CD4-positive, alpha-beta T cell (primary cell): ENCODE measurements around the gene SEL1L. TPM values are rescaled to one million over a fixed set of nuclear protein-coding genes. Genes with fewer than 3 reads are reported as not detected.

Experiments used
- ATAC-seq: fragments of 200-7000 bp; cut with Tn5 transposase; one replicate; pipeline ENCODE4 v1.10.0; 2022; ENCODE audit warnings: mild to moderate bottlenecking; ENCODE audit not compliant: poor library complexity
- CTCF ChIA-PET: fragments of 350-600 bp; sonication (Branson Sonifier 250); formaldehyde crosslinking; loops from one replicate; lab custom pipeline; 2021; ENCODE audit warnings: antibody characterized with exemption, inconsistent platforms; lab: Charles Lee
- POLR2A ChIA-PET: fragments of 350-600 bp; sonication (Branson Sonifier 250); formaldehyde crosslinking; loops from one replicate; lab custom pipeline; 2021; ENCODE audit warnings: antibody characterized with exemption, inconsistent platforms; lab: Charles Lee
- DNase-seq, 14 experiments: peaks; one replicate each; pipeline ENCODE4 v3.0.0-alpha.2; 2013 to 2020; ENCODE audit warnings: mixed read lengths in 2 of 14
- H3K27ac ChIP-seq, 2 donors: one replicate each; pipeline versions ENCODE4 v1.5.1 to v1.7.0; 2013; ENCODE audit warnings: low read length in 2 of 2, low read depth in 1 of 2, mild to moderate bottlenecking in 1 of 2
- H3K27me3 ChIP-seq, 2 experiments: 1 replicate in 1 of 2; 2 replicates in 1 of 2; pipeline versions ENCODE4 v1.6.1 to v1.7.0; 2013; ENCODE audit warnings: low read length in 2 of 2, control low read depth in 1 of 2, mild to moderate bottlenecking in 1 of 2, moderate library complexity in 1 of 2; ENCODE audit not compliant: insufficient read depth in 2 of 2, control insufficient read depth in 1 of 2
- H3K36me3 ChIP-seq: one replicate; pipeline ENCODE4 v1.6.1; 2013; ENCODE audit warnings: low read length, control low read depth; ENCODE audit not compliant: insufficient read depth
- H3K4me1 ChIP-seq: one replicate; pipeline ENCODE4 v1.6.1; 2013; ENCODE audit warnings: low read length, control low read depth; ENCODE audit not compliant: insufficient read depth
- H3K4me3 ChIP-seq: one replicate; pipeline ENCODE4 v1.5.1; 2013; ENCODE audit warnings: mild to moderate bottlenecking, low read length, moderate library complexity
- H3K9me3 ChIP-seq, 2 experiments: 1 replicate in 1 of 2; 2 replicates in 1 of 2; pipeline versions ENCODE4 v1.6.1 to v1.7.0; 2013; ENCODE audit warnings: low read length in 2 of 2, mild to moderate bottlenecking in 2 of 2, control low read depth in 1 of 2, moderate library complexity in 1 of 2; ENCODE audit not compliant: control insufficient read depth in 1 of 2, insufficient read depth in 1 of 2
- H3K27ac Mint-ChIP-seq: one replicate; pipeline ENCODE4 v1.8.0; 2020; ENCODE audit warnings: mixed read lengths
- H3K27me3 Mint-ChIP-seq: one replicate; pipeline ENCODE4 v1.8.0; 2021; ENCODE audit warnings: mixed read lengths
- H3K36me3 Mint-ChIP-seq: one replicate; pipeline ENCODE4 v1.8.0; 2021; ENCODE audit warnings: low read depth, mixed read lengths
- H3K4me1 Mint-ChIP-seq: one replicate; pipeline ENCODE4 v1.8.0; 2021; ENCODE audit warnings: low read depth, mixed read lengths
- H3K4me3 Mint-ChIP-seq: one replicate; pipeline ENCODE4 v1.8.0; 2020; ENCODE audit warnings: mild to moderate bottlenecking, mixed read lengths
- H3K9me3 Mint-ChIP-seq: one replicate; pipeline ENCODE4 v1.8.0; 2020; ENCODE audit warnings: mixed read lengths
- CTCF ChIP-seq: fragments of 200-600 bp; IDR thresholded peaks from one replicate; pipeline ENCODE4 v1.8.0; 2022; ENCODE audit warnings: antibody characterized with exemption, mild to moderate bottlenecking
- intact Hi-C, 2 experiments: fragments of 100-400 bp; cut with DNase I in 1 of 2; cut with micrococcal nuclease in 1 of 2; formaldehyde crosslinking; loops; one replicate each; pipeline versions ENCODE4 v1.15.1 to v1.9.0; 2023 to 2025; cut with DNase I, micrococcal nuclease
- total RNA-seq, 174 experiments: library from RNA in 2 of 174; stranded (reverse) in 2 of 174; gene quantifications; one replicate each; pipeline ENCODE4 v1.2.3 and lab custom pipeline; 2021 to 2026

SEL1L gene
- total RNA-seq, 2 experiments from 2014 or later = 40.6 to 46.4 TPM

GRCh38 chr14:81453166-81453766 lies 80.4 kb downstream of the SEL1L start:
- peak; percentile 84 for TF ChIP-seq CTCF
- Mint-ChIP-seq H3K4me3 (no peak overlapping the region), H3K27ac (no peak overlapping the region), H3K27me3 (peaks cover 12% of the 10 kb centered on the region), H3K9me3 (no peaks in the 10 kb centered on the region), H3K4me1 (no peaks in the 10 kb centered on the region), H3K36me3 (no peaks in the 10 kb centered on the region)
- Histone ChIP-seq H3K4me1 (peaks cover 3% of the 10 kb centered on the region), H3K27me3 (peaks cover 0 to 6% of the 10 kb centered on the region in 2 experiments), H3K36me3 (no peaks in the 10 kb centered on the region), H3K9me3 (peaks cover 0 to 5% of the 10 kb centered on the region in 2 experiments), H3K27ac (no peak overlapping the region), H3K4me3 (no peak overlapping the region)
- intact Hi-C loops = loop anchor here in 1 of 2 experiments (2.0 kb wide), 1 partner anchor 182 kb away; no protein-coding TSS in a partner anchor
- ATAC-seq = peak; percentile 76
- CTCF ChIA-PET = interaction anchor here (1.7 kb wide), 1 partner anchor 12 kb away, joined by 15 read pairs; no protein-coding TSS in a partner anchor
- POLR2A ChIA-PET = no interaction called here
- DNase-seq = peak in 13 of 14 experiments; percentile 19 to 73 (median 38)

- Mint-ChIP-seq H3K27ac (no peak overlapping the region), H3K4me3 (no peak overlapping the region), H3K36me3 (no peaks in the 10 kb centered on the region), H3K9me3 (no peaks in the 10 kb centered on the region), H3K27me3 (peaks cover 13% of the 10 kb centered on the region), H3K4me1 (no peaks in the 10 kb centered on the region)
- TF ChIP-seq CTCF = no peak
- ChIA-PET POLR2A (no interaction called here), CTCF (interaction anchor here (1.7 kb wide), 1 partner anchor 12 kb away, joined by 15 read pairs; no protein-coding TSS in a partner anchor)
- no peak overlapping the region for H3K4me3 ChIP-seq
- ATAC-seq = no peak
- intact Hi-C loops = loop anchor here in 1 of 2 experiments (2.0 kb wide), 1 partner anchor 182 kb away; no protein-coding TSS in a partner anchor
- DNase-seq = no peak
- peaks cover 0 to 5% of the 10 kb centered on the region in 2 experiments for H3K9me3 ChIP-seq
- no peak overlapping the region for H3K27ac ChIP-seq
- H3K36me3 ChIP-seq = no peaks in the 10 kb centered on the region
- H3K4me1 ChIP-seq = peaks cover 3% of the 10 kb centered on the region
- peaks cover 0 to 6% of the 10 kb centered on the region in 2 experiments for H3K27me3 ChIP-seq
These were observed 81.1 kb downstream of the SEL1L start for GRCh38 chr14:81452341-81453133.

GRCh38 chr14:81450976-81451375 lies 82.7 kb downstream of the SEL1L start:
- no peak for TF ChIP-seq CTCF
- H3K9me3 ChIP-seq = peaks cover 0 to 5% of the 10 kb centered on the region in 2 experiments
- Mint-ChIP-seq H3K9me3 (no peaks in the 10 kb centered on the region), H3K27me3 (peaks cover 13% of the 10 kb centered on the region), H3K4me3 (no peak overlapping the region), H3K36me3 (no peaks in the 10 kb centered on the region), H3K27ac (no peak overlapping the region), H3K4me1 (no peaks in the 10 kb centered on the region)
- no peak overlapping the region for H3K27ac ChIP-seq
- H3K36me3 ChIP-seq = no peaks in the 10 kb centered on the region
- H3K4me3 ChIP-seq = no peak overlapping the region
- ATAC-seq (no peak), DNase-seq (no peak)
- ChIA-PET CTCF (no interaction called here), POLR2A (no interaction called here)
- intact Hi-C loops = no loop called here
- peaks cover 3% of the 10 kb centered on the region for H3K4me1 ChIP-seq
- peaks cover 0 to 6% of the 10 kb centered on the region in 2 experiments for H3K27me3 ChIP-seq
